Lower lobe of right lung (tissue), 2 donors: Measurements from ENCODE around the gene CXCL16. TPM values are rescaled to one million over a fixed set of nuclear protein-coding genes. Genes with fewer than 3 reads are reported as not detected.

ENCODE experiments used
- ATAC-seq, 2 donors: fragments of 200-7000 bp; cut with Tn5 transposase; one replicate each; pipeline ENCODE4 v1.9.1; 2020 to 2022; ENCODE audit warnings: mild to moderate bottlenecking in 2 of 2, moderate library complexity in 2 of 2
- DNase-seq: peaks from one replicate; pipeline ENCODE4 v3.0.0-alpha.2; 2020
- H3K27ac ChIP-seq: fragments of 200-600 bp; one replicate; pipeline ENCODE4 v1.8.0; 2022
- H3K27me3 ChIP-seq: fragments of 200-600 bp; one replicate; pipeline ENCODE4 v1.8.0; 2022; ENCODE audit warnings: low read depth
- H3K36me3 ChIP-seq: fragments of 200-600 bp; one replicate; pipeline ENCODE4 v1.8.0; 2022; ENCODE audit warnings: mild to moderate bottlenecking
- H3K4me1 ChIP-seq: fragments of 200-600 bp; one replicate; pipeline ENCODE4 v1.8.0; 2022
- H3K4me3 ChIP-seq: fragments of 200-600 bp; one replicate; pipeline ENCODE4 v1.8.0; 2022; ENCODE audit warnings: mild to moderate bottlenecking
- H3K9me3 ChIP-seq: fragments of 200-600 bp; one replicate; pipeline ENCODE4 v1.8.0; 2022
- intact Hi-C: fragments of 100-400 bp; cut with DNase I; formaldehyde crosslinking; loops from one replicate; pipeline ENCODE4 v1.11.0; 2022
- long read RNA-seq: library from polyadenylated mRNA; unstranded; transcript quantifications from one replicate; pipeline ENCODE4 v2.0.0, GENCODE V29; 2021
- total RNA-seq: library from RNA; stranded (reverse); fragmentation: NEBNext Ultra II Directional; extraction: Animal tissue kit (Norgen Biotek cat#: 25700); gene quantifications from one replicate; pipeline ENCODE4 v1.2.1, GENCODE V29; 2021
- TF ChIP-seq, protein P1 (sequence below): fragments of 200-600 bp; IDR thresholded peaks from one replicate; pipeline ENCODE4 v1.8.0; 2022; ENCODE audit warnings: antibody characterized with exemption, mild to moderate bottlenecking
- donor health status: DM: no; HTN: yes; CAD: no; lungs with severe emphysema.

CXCL16 gene
- total RNA-seq, result 249 TPM
- long read RNA-seq, transcript CXCL16-205 (4 exons, 1,484 nt), result minor isoform, 16 of 688 reads
- long read RNA-seq, transcript CXCL16-201 (6 exons, 2,222 nt), result major isoform, 444 of 688 reads
- long read RNA-seq, transcript CXCL16-203 (5 exons, 1,668 nt), result minor isoform, 116 of 688 reads
- long read RNA-seq, partial matches to known transcripts, result 109 of 688 reads
- long read RNA-seq, other reads (novel, unspliced or antisense), result 3 of 688 reads

DNA sequence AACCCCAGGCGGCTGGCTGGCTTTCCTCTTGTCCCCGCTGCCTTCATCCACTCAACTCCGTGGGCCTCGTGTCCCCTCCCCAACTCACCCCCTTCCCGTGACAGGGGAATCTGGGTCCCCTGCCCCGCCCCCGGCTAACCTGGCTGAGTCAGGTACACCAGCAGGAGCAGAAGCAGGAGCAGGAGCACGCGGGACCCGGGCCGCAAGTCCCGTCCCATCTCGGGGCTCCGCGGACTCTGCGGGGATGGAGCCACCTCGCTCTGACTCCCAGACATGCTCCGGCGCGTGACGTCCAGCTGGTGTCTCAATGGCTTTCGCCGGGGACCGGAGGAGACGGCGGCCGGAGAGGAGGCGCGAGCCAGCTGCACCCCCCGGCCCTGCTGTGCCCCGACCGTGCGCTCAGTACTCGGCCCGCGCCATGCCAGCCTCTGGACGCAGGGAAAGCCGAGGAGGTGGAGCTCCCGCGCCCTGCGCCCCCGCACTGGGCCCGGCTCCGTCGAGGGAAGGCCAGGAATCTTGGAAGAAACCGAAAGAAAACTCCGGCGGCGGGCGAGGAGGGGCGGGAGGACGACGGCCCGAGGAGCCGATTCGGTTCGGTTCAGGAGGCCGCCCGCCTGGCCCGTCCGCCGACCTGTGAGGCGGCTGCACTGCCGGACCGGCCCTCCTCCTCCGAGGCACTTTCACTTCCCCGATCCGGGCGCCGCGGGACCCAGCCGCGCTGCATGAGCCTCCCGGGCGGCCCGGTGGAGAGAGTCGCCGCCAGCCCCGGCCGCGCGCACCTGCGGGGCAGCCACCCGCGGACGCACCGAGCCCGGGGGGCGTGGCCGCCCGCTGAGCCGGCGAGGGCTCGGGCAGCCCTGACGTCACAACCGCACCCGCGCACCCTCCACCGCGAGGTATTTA lies at the start of gene CXCL16, which contains the start of gene ZMYND15:
Gene CXCL16 (minus strand): TSS at position 807 of the 903 bp plus-strand sequence. CDS start 589 bp downstream, at position 218.
Gene ZMYND15 (plus strand): TSS at position 712 of the 903 bp plus-strand sequence. CDS start 716 bp downstream, outside the sequence.
- Histone ChIP-seq H3K4me1 (peaks cover 22% of the 10 kb centered on the region), H3K27me3 (peaks cover 2% of the 10 kb centered on the region), H3K36me3 (peaks cover 8% of the 10 kb centered on the region), H3K27ac (peak within 1 kb of the TSS; percentile 84), H3K4me3 (peak within 1 kb of the TSS; percentile 90), H3K9me3 (no peaks in the 10 kb centered on the region)
- ATAC-seq (peak; percentile 83 to 86), DNase-seq (peak; percentile 81)
- intact Hi-C loops, result loop anchor here (10.0 kb wide), 1 partner anchor 45 kb away; the partner anchor contains the start of genes GLTPD2 and VMO1
- TF ChIP-seq, protein P1, sequence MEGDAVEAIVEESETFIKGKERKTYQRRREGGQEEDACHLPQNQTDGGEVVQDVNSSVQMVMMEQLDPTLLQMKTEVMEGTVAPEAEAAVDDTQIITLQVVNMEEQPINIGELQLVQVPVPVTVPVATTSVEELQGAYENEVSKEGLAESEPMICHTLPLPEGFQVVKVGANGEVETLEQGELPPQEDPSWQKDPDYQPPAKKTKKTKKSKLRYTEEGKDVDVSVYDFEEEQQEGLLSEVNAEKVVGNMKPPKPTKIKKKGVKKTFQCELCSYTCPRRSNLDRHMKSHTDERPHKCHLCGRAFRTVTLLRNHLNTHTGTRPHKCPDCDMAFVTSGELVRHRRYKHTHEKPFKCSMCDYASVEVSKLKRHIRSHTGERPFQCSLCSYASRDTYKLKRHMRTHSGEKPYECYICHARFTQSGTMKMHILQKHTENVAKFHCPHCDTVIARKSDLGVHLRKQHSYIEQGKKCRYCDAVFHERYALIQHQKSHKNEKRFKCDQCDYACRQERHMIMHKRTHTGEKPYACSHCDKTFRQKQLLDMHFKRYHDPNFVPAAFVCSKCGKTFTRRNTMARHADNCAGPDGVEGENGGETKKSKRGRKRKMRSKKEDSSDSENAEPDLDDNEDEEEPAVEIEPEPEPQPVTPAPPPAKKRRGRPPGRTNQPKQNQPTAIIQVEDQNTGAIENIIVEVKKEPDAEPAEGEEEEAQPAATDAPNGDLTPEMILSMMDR, result no peak

DNA sequence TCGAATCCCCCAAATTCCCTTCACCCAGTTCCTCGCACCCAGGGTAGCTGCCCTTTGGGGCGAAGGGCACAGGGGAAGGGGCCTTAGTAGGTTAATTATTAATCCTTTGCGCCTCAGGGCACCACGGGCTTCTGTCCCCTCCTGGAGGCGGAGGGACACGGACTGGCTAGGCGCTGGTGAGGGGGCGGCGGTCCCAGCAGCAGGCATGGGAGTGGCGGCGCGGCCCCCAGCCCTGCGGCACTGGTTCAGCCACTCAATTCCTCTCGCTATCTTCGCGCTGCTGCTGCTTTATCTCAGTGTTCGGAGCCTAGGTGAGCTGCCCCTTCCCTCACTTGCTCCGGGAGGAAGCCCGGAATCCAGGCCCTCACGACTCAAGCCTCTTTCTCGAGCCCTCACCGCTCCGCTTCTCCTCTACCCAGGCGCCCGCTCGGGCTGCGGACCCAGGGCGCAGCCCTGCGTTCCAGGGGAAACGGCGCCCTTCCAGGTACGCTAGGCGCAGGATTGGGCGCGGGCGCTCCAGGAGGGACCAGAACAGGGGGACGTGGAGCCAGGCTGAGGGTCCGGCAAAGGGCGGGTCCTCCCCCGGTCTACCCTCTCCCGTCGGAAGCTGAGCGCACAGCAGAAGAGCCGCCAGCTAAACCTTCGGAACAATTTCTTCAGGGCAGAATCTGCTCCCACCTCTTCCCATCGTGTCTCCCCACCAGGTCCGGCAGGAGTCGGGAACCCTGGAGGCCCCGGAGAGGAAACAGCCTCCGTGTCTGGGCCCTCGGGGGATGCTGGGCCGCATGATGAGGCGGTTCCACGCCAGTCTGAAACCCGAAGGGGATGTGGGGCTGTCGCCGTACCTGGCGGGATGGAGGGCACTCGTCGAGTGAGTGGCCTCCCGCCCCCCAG lies 49.3 kb upstream of the CXCL16 start, which contains the start of gene GLTPD2:
Gene GLTPD2 (plus strand): TSS at position 158 of the 894 bp plus-strand sequence. CDS start 48 bp downstream, at position 206.
- TF ChIP-seq, protein P1, result no peak
- peaks cover 21% of the 10 kb centered on the region for H3K27me3 ChIP-seq
- no peaks in the 10 kb centered on the region for H3K9me3 ChIP-seq
- peak within 1 kb of the TSS; percentile 96 for H3K27ac ChIP-seq
- DNase-seq, result no peak
- H3K4me3 ChIP-seq, result peak within 1 kb of the TSS; percentile 76
- H3K4me1 ChIP-seq, result peaks cover 33% of the 10 kb centered on the region
- peak; percentile 3 to 7 for ATAC-seq
- H3K36me3 ChIP-seq, result no peaks in the 10 kb centered on the region
- intact Hi-C loops, result loop anchor here (10.0 kb wide), 1 partner anchor 54 kb away; the partner anchor contains the start of genes CXCL16, MED11 and ZMYND15

GRCh38 chr17:4788159-4788806 lies 48.6 kb upstream of the CXCL16 start:
- no peaks in the 10 kb centered on the region for H3K9me3 ChIP-seq
- H3K4me3 ChIP-seq, result peak overlapping the region; percentile 76
- H3K27ac ChIP-seq, result no peak overlapping the region
- intact Hi-C loops, result loop anchor here (10.0 kb wide), 1 partner anchor 53 kb away; the partner anchor contains the start of genes CXCL16, MED11 and ZMYND15
- H3K36me3 ChIP-seq, result no peaks in the 10 kb centered on the region
- TF ChIP-seq, protein P1, result no peak
- H3K4me1 ChIP-seq, result peaks cover 33% of the 10 kb centered on the region
- DNase-seq (no peak), ATAC-seq (no peak)
- H3K27me3 ChIP-seq, result peaks cover 29% of the 10 kb centered on the region

DNA sequence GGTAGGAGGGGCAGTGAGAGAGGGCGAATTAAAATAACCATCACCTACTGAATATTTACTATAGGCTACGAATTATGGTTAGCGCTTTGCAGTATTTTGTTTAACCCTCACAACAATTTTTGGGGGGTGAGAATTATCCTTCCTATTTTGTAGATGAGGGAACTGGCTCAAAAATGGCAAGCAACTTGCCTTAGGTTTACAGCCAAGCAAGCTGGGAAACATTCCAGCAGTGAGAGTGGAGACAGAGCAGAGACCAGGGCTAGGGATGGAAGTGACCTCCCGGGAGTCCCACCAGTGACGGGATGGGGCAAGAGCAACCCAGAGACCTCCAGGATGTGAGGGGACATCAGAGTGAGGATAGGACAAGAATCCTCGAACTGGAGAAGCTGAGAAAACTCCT lies 46.8 kb upstream of the CXCL16 start:
- H3K36me3 ChIP-seq, result no peaks in the 10 kb centered on the region
- H3K4me3 ChIP-seq, result peak overlapping the region; percentile 34
- no peaks in the 10 kb centered on the region for H3K9me3 ChIP-seq
- H3K27me3 ChIP-seq, result peaks cover 43% of the 10 kb centered on the region
- peaks cover 33% of the 10 kb centered on the region for H3K4me1 ChIP-seq
- no peak for ATAC-seq
- DNase-seq, result no peak
- TF ChIP-seq, protein P1, result no peak
- no peak overlapping the region for H3K27ac ChIP-seq
- intact Hi-C loops, result loop anchor here (10.0 kb wide), 1 partner anchor 52 kb away; the partner anchor contains the start of genes CXCL16, MED11 and ZMYND15
